Inflammatory macrophage treated with lipopolysaccharide for 4 hours (primary cell): ENCODE data around the gene ASB16.

Source experiments
- DNase-seq: peaks from one replicate; pipeline ENCODE4 v3.0.0-alpha.2; 2020

Gene ASB16

GRCh38 chr17:44191369-44191768 is 20.9 kb downstream of the ASB16 start:
- no peak for DNase-seq

GRCh38 chr17:44191941-44192496 is 21.5 kb downstream of the ASB16 start:
- peak; percentile 8 for DNase-seq

GRCh38 chr17:44192750-44193149 is 22.2 kb downstream of the ASB16 start:
- no peak for DNase-seq

- DNase-seq = no peak
These were observed 23.0 kb downstream of the ASB16 start for GRCh38 chr17:44193326-44194084.

- DNase-seq = no peak
These were observed 26.6 kb downstream of the ASB16 start for GRCh38 chr17:44197107-44197506.

GRCh38 chr17:44197980-44198720 is 27.6 kb downstream of the ASB16 start:
- DNase-seq = peak; percentile 70

GRCh38 chr17:44198721-44199552 is 28.4 kb downstream of the ASB16 start:
- peak; percentile 55 for DNase-seq

- peak; percentile 97 for DNase-seq
These were observed 29.3 kb downstream of the ASB16 start, which contains the start of gene ATXN7L3 for GRCh38 chr17:44199553-44200477. TSS of gene ATXN7L3 (minus strand) at chr17:44199884. CDS start at chr17:44198070, 1,814 bp downstream.

- no peak for DNase-seq
These were observed 30.1 kb downstream of the ASB16 start for GRCh38 chr17:44200478-44201155.

- no peak for DNase-seq
These were observed 32.3 kb downstream of the ASB16 start for GRCh38 chr17:44202756-44203155.

GRCh38 chr17:44203731-44204440 is 33.4 kb downstream of the ASB16 start:
- DNase-seq = peak; percentile 73

GRCh38 chr17:44204441-44204882 is 34.0 kb downstream of the ASB16 start:
- DNase-seq = no peak

GRCh38 chr17:44205962-44206824 is 35.7 kb downstream of the ASB16 start:
- no peak for DNase-seq

GRCh38 chr17:44206825-44207155 is 36.3 kb downstream of the ASB16 start:
- no peak for DNase-seq

GRCh38 chr17:44207319-44207718 is 36.8 kb downstream of the ASB16 start:
- no peak for DNase-seq

- DNase-seq = no peak
These were observed 37.2 kb downstream of the ASB16 start for GRCh38 chr17:44207743-44208142.

- peak; percentile 35 for DNase-seq
These were observed 39.4 kb downstream of the ASB16 start for GRCh38 chr17:44209786-44210341.

- peak; percentile 87 for DNase-seq
These were observed 40.1 kb downstream of the ASB16 start for GRCh38 chr17:44210342-44211192.
